Bronchial epithelial cell (primary cell): ENCODE measurements around the gene DMD. TPM values are rescaled to one million over a fixed set of nuclear protein-coding genes. Genes with fewer than 3 reads are reported as not detected.
"Not testable (repeated sequence)": the region's sequence is repeated elsewhere in the genome, so short reads cannot be mapped to it uniquely, and the experiment has no call there.

Source experiments
- DNase-seq: peaks from one replicate; pipeline ENCODE4 v3.0.0-alpha.2; 2010; ENCODE audit warnings: low read depth
- FAIRE-seq: peaks from 2 replicates; lab custom pipeline; 2011; peaks lifted over from hg19 to GRCh38; lab: Jason Lieb, UNC
- H3K27me3 ChIP-seq: 2 replicates; pipeline ENCODE4 v1.5.1; 2011; ENCODE audit warnings: low read length; ENCODE audit not compliant: control insufficient read depth, insufficient read depth
- H3K36me3 ChIP-seq: 2 replicates; pipeline ENCODE4 v1.5.1; 2011; ENCODE audit warnings: low read length; ENCODE audit not compliant: control insufficient read depth, insufficient read depth
- H3K4me3 ChIP-seq: 2 replicates; pipeline ENCODE4 v1.5.1; 2011; ENCODE audit warnings: mild to moderate bottlenecking, low read depth, low read length, control low read depth
- total RNA-seq: library from RNA; depleted of rRNA; stranded (reverse); fragments of >200 nt; gene quantifications from 2 replicates; pipeline ENCODE4 v1.2.1, GENCODE V29; 2014
- TF ChIP-seq, protein P1 (sequence below): IDR thresholded peaks from 2 replicates; pipeline ENCODE4 v1.5.1; 2011; ENCODE audit warnings: mild to moderate bottlenecking, moderate library complexity, low read length, control low read depth, inconsistent platforms; ENCODE audit not compliant: insufficient read depth, severe bottlenecking

DMD gene
- total RNA-seq, 1 donor from 2014 or later: 4.5 TPM

DNA sequence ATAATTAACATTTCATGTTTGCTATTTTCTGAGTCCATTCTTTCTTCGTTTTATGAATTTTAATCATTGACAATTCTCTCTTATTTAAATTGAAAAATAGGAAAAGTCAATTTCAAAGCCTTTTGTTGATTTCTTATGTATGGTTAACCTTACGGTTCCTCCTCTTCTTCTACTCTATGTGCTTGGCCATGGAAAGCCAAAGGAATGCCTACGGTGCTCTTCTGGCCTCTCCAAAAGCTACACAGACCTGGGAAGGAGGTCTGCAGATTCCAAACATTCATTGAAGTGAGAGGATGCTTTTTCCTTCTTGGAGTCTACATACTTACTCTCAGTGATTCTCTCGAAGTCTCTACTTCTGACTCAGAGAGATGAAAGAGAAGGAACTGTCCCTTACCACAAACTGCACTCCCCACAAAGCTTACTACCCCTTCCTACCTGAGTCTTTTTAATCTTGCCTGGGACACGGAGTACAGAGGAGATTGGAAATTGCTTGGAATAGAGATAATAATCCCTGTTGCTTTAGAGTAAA, 1276.4 kb downstream of the DMD start:
- H3K4me3 ChIP-seq: no peak overlapping the region
- no peak for DNase-seq
- FAIRE-seq: no peak
- no peaks in the 10 kb centered on the region for H3K36me3 ChIP-seq
- no peaks in the 10 kb centered on the region for H3K27me3 ChIP-seq
- TF ChIP-seq, protein P1, sequence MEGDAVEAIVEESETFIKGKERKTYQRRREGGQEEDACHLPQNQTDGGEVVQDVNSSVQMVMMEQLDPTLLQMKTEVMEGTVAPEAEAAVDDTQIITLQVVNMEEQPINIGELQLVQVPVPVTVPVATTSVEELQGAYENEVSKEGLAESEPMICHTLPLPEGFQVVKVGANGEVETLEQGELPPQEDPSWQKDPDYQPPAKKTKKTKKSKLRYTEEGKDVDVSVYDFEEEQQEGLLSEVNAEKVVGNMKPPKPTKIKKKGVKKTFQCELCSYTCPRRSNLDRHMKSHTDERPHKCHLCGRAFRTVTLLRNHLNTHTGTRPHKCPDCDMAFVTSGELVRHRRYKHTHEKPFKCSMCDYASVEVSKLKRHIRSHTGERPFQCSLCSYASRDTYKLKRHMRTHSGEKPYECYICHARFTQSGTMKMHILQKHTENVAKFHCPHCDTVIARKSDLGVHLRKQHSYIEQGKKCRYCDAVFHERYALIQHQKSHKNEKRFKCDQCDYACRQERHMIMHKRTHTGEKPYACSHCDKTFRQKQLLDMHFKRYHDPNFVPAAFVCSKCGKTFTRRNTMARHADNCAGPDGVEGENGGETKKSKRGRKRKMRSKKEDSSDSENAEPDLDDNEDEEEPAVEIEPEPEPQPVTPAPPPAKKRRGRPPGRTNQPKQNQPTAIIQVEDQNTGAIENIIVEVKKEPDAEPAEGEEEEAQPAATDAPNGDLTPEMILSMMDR: no peak

- H3K36me3 ChIP-seq: no peaks in the 10 kb centered on the region
- no peak overlapping the region for H3K4me3 ChIP-seq
- FAIRE-seq: no peak
- no peak for DNase-seq
- H3K27me3 ChIP-seq: no peaks in the 10 kb centered on the region
- TF ChIP-seq, protein P1: no peak
Measured at GRCh38 chrX:31934015-31934414, 1277.3 kb downstream of the DMD start.

DNA sequence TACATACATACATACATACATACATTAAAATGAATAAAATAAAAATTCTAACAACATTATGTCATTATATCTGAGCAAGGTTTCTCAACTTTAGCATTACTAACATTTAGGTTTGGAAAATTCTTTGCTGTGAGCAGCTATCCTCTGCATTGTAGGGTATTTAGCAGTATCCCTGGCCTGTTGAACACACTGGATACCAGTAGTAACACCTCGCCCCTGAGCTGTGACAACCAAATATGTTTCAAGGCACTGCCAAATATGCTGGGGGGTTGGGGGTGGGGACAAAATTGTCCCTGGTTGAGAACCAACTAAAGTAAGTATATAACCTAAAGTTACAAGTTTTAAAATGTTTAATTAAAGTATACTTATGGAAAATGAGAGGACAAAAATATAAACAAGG, 1278.6 kb downstream of the DMD start:
- TF ChIP-seq, protein P1: no peak
- no peaks in the 10 kb centered on the region for H3K36me3 ChIP-seq
- DNase-seq (no peak), FAIRE-seq (no peak)
- no peak overlapping the region for H3K4me3 ChIP-seq
- H3K27me3 ChIP-seq: no peaks in the 10 kb centered on the region

- not testable (repeated sequence) for FAIRE-seq, H3K27me3 ChIP-seq, DNase-seq, H3K4me3 ChIP-seq, H3K36me3 ChIP-seq
Measured at GRCh38 chrX:31932320-31932719, 1279.0 kb downstream of the DMD start.

DNA sequence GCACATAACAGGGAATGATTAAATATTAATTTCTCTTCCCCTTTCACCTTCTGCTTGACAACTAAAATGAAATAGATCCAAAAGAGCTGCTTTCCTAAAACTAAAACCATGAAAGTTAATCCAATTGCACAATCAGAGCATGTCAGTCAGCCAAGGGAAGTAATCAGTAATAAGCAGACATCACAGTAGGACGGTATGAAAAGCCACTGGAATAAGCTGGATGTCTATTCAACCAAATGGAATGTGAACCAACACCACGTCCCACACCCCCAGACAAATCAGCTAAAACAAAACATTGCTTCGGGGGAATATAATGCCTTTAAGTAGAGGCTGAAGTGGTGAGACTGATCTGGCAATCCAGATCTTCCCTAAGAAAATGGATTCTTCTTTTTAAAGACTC, 1280.1 kb downstream of the DMD start:
- H3K4me3 ChIP-seq: no peak overlapping the region
- DNase-seq (peak; percentile 69), FAIRE-seq (no peak)
- H3K27me3 ChIP-seq: no peaks in the 10 kb centered on the region
- no peaks in the 10 kb centered on the region for H3K36me3 ChIP-seq
- TF ChIP-seq, protein P1: no peak

DNA sequence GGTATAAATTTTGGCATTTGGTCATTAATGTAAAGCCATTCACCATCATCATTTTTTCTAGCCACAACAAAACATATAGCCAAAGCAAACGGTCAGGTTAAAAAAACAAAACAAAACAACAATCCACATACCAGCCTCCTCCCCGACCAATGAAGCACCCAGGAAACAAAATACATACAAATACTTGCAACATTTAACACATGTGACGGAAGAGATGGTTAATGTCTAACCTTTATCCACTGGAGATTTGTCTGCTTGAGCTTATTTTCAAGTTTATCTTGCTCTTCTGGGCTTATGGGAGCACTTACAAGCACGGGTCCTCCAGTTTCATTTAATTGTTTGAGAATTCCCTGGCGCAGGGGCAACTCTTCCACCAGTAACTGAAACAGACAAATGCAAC, 1282.0 kb downstream of the DMD start:
- TF ChIP-seq, protein P1: no peak
- FAIRE-seq (no peak), DNase-seq (no peak)
- Histone ChIP-seq H3K4me3 (no peak overlapping the region), H3K27me3 (no peaks in the 10 kb centered on the region), H3K36me3 (no peaks in the 10 kb centered on the region)
